Liver (tissue), 9 donors: ENCODE measurements around the gene RNU6-9. TPM values are rescaled to one million over a fixed set of nuclear protein-coding genes. Genes with fewer than 3 reads are reported as not detected.
"Not testable (repeated sequence)": the region's sequence is repeated elsewhere in the genome, so short reads cannot be mapped to it uniquely, and the experiment has no call there.

Experiments
- DNase-seq: peaks from one replicate; pipeline ENCODE4 v3.0.0-alpha.2; 2017; ENCODE audit warnings: low spot score
- H3K27ac ChIP-seq, 2 donors: one replicate each; pipeline ENCODE4 v1.7.0; 2013; ENCODE audit warnings: inconsistent platforms in 2 of 2, low read length in 2 of 2, control low read depth in 1 of 2, low read depth in 1 of 2, mild to moderate bottlenecking in 1 of 2
- H3K27me3 ChIP-seq, 4 donors: one replicate each; pipeline versions ENCODE4 v1.6.1 to v1.7.0; 2013; ENCODE audit warnings: low read length in 3 of 4, inconsistent platforms in 1 of 4, mild to moderate bottlenecking in 1 of 4, moderate library complexity in 1 of 4; ENCODE audit not compliant: control insufficient read depth in 4 of 4, insufficient read depth in 4 of 4
- H3K36me3 ChIP-seq, 4 donors: one replicate each; pipeline versions ENCODE4 v1.6.1 to v1.7.0; 2013; ENCODE audit warnings: low read length in 3 of 4, mild to moderate bottlenecking in 3 of 4, low read depth in 1 of 4, moderate library complexity in 1 of 4; ENCODE audit not compliant: control insufficient read depth in 4 of 4, insufficient read depth in 3 of 4
- H3K4me1 ChIP-seq, 4 donors: one replicate each; pipeline versions ENCODE4 v1.6.1 to v1.7.0; 2013; ENCODE audit warnings: low read length in 3 of 4, mild to moderate bottlenecking in 3 of 4, moderate library complexity in 1 of 4; ENCODE audit not compliant: control insufficient read depth in 4 of 4, insufficient read depth in 4 of 4
- H3K4me3 ChIP-seq, 3 donors: one replicate each; pipeline versions ENCODE4 v1.6.1 to v1.7.0; 2013; ENCODE audit warnings: low read length in 3 of 3, control low read depth in 1 of 3, low read depth in 1 of 3, mild to moderate bottlenecking in 1 of 3
- H3K9ac ChIP-seq, 2 donors: one replicate each; pipeline ENCODE4 v1.7.0; 2013; ENCODE audit warnings: low read length in 2 of 2, mild to moderate bottlenecking in 2 of 2, moderate library complexity in 2 of 2, control low read depth in 1 of 2, low read depth in 1 of 2
- H3K9me3 ChIP-seq, 4 donors: one replicate each; pipeline versions ENCODE4 v1.6.1 to v1.7.0; 2013; ENCODE audit warnings: low read length in 3 of 4; ENCODE audit not compliant: control insufficient read depth in 4 of 4
- FOXA2 ChIP-seq: IDR thresholded peaks from 2 replicates; pipeline ENCODE4 v1.6.1; 2016; ENCODE audit warnings: antibody characterized with exemption
- GABPA ChIP-seq, 2 donors: IDR thresholded peaks in 1 of 2; conservative IDR thresholded peaks in 1 of 2; 2 replicates each; pipeline ENCODE4 v1.6.1; 2016; ENCODE audit warnings: antibody characterized with exemption in 2 of 2, mild to moderate bottlenecking in 1 of 2, moderate library complexity in 1 of 2
- HNF4A ChIP-seq, 2 donors: conservative IDR thresholded peaks; 2 replicates each; pipeline ENCODE4 v1.6.1; 2016; ENCODE audit warnings: antibody characterized with exemption in 2 of 2, mild to moderate bottlenecking in 2 of 2
- SP1 ChIP-seq: IDR thresholded peaks from 2 replicates; pipeline ENCODE4 v1.6.1; 2018; ENCODE audit warnings: antibody characterized with exemption, mild to moderate bottlenecking
- TAF1 ChIP-seq: conservative IDR thresholded peaks from 2 replicates; pipeline ENCODE4 v1.6.1; 2016; ENCODE audit warnings: antibody characterized with exemption, mild to moderate bottlenecking
- YY1 ChIP-seq: IDR thresholded peaks from 2 replicates; pipeline ENCODE4 v1.6.1; 2016; ENCODE audit warnings: antibody characterized with exemption, mild to moderate bottlenecking
- WGBS: extraction: QIAGEN DNeasy Blood & Tissue Kit; methylation state at CpG from one replicate; pipeline ENCODE4 v1.1.7; 2013; 5-methylcytosine and 5-hydroxymethylcytosine counted together
- polyA plus RNA-seq, 2 donors: library from polyadenylated mRNA; stranded (reverse) in 1 of 2; unstranded in 1 of 2; fragments of 200-250 nt in 1 of 2; fragments of >200 nt in 1 of 2; fragmentation: Nextera tagmentation in 1 of 2; extraction: Ambion mirVana in 1 of 2; gene quantifications; one replicate each; pipeline versions ENCODE4 v1.2.1 to v1.2.3, GENCODE V29; 2013 to 2015
- total RNA-seq, 2 donors: library from RNA; depleted of rRNA; stranded (reverse); fragments of >200 nt; gene quantifications; one replicate each; pipeline ENCODE4 v1.2.3, GENCODE V29; 2014
- TF ChIP-seq, protein P1 (sequence below): IDR thresholded peaks from 2 replicates; pipeline ENCODE4 v1.6.1; 2016; ENCODE audit warnings: antibody characterized with exemption
- TF ChIP-seq, protein P2 (sequence below): IDR thresholded peaks from 2 replicates; pipeline ENCODE4 v1.6.1; 2016; ENCODE audit warnings: antibody characterized with exemption
- donor health status: healthy.
- donor health status: healthy.
- donor health status: healthy.
- donor health status: healthy.
- donor health status: healthy.

RNU6-9 gene
- total and polyA plus RNA-seq, 4 donors, result not detected

- no peak for DNase-seq
- WGBS, result 40% methylated on average over 65 of the region's 70 CpGs
- no peaks in the 10 kb centered on the region for H3K36me3 ChIP-seq
- peaks cover 3 to 9% (median 4%) of the 10 kb centered on the region in 4 donors for H3K4me1 ChIP-seq
- peaks cover 0 to 5% (median 1%) of the 10 kb centered on the region in 4 donors for H3K27me3 ChIP-seq
- H3K9me3 ChIP-seq, result no peaks in the 10 kb centered on the region
- peak overlapping the region in 1 of 3 donors; percentile 9 for H3K4me3 ChIP-seq
- no peak for TF ChIP-seq SP1
- no peak overlapping the region for H3K9ac ChIP-seq
- no peak overlapping the region for H3K27ac ChIP-seq
Measured at GRCh38 chr19:843836-844545, 49.3 kb upstream of the RNU6-9 start.

GRCh38 chr19:844546-844971 lies 48.7 kb upstream of the RNU6-9 start:
- no peaks in the 10 kb centered on the region for H3K36me3 ChIP-seq
- peaks cover 0 to 9% (median 3%) of the 10 kb centered on the region in 4 donors for H3K4me1 ChIP-seq
- H3K9me3 ChIP-seq, result no peaks in the 10 kb centered on the region
- TF ChIP-seq GABPA (IDR thresholded peaks at IDR 0.05 in 1 of 2, conservative IDR thresholded peaks at IDR 0.05 in 1 of 2) (no peak), HNF4A (conservative IDR thresholded peaks at IDR 0.05) (no peak)
- no peak overlapping the region for H3K4me3 ChIP-seq
- no peak overlapping the region for H3K27ac ChIP-seq
- H3K9ac ChIP-seq, result no peak overlapping the region
- no peak for DNase-seq
- peaks cover 0 to 5% (median 1%) of the 10 kb centered on the region in 4 donors for H3K27me3 ChIP-seq
- WGBS, result 54% methylated on average over 11 of the region's 11 CpGs

- DNase-seq, result no peak
- H3K27me3 ChIP-seq, result peaks cover 0 to 5% (median 1%) of the 10 kb centered on the region in 4 donors
- H3K27ac ChIP-seq, result no peak overlapping the region
- no peak overlapping the region for H3K4me3 ChIP-seq
- no peak overlapping the region for H3K9ac ChIP-seq
- H3K36me3 ChIP-seq, result no peaks in the 10 kb centered on the region
- no peak for TF ChIP-seq FOXA2
- 71% methylated on average over 37 of the region's 37 CpGs for WGBS
- H3K9me3 ChIP-seq, result no peaks in the 10 kb centered on the region
- H3K4me1 ChIP-seq, result peaks cover 5 to 13% (median 8%) of the 10 kb centered on the region in 4 donors
Measured at GRCh38 chr19:845707-846521, 47.4 kb upstream of the RNU6-9 start.

- TF ChIP-seq SP1 (no peak), YY1 (no peak), TAF1 (no peak)
- TF ChIP-seq, protein P1, sequence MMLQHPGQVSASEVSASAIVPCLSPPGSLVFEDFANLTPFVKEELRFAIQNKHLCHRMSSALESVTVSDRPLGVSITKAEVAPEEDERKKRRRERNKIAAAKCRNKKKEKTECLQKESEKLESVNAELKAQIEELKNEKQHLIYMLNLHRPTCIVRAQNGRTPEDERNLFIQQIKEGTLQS, result no peak
- TF ChIP-seq, protein P2, sequence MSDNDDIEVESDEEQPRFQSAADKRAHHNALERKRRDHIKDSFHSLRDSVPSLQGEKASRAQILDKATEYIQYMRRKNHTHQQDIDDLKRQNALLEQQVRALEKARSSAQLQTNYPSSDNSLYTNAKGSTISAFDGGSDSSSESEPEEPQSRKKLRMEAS, result no peak
- Histone ChIP-seq H3K9me3 (no peaks in the 10 kb centered on the region), H3K4me3 (no peak overlapping the region), H3K36me3 (no peaks in the 10 kb centered on the region), H3K27me3 (peaks cover 0 to 5% (median 1%) of the 10 kb centered on the region in 4 donors), H3K4me1 (peaks cover 7 to 15% (median 11%) of the 10 kb centered on the region in 4 donors), H3K9ac (no peak overlapping the region), H3K27ac (no peak overlapping the region)
- WGBS, result 36% methylated on average over 12 of the region's 12 CpGs
- DNase-seq, result no peak
Measured at GRCh38 chr19:848386-848921, 44.8 kb upstream of the RNU6-9 start.

GRCh38 chr19:849195-849594 lies 44.1 kb upstream of the RNU6-9 start:
- not testable (repeated sequence) for H3K36me3 ChIP-seq, H3K9ac ChIP-seq, H3K9me3 ChIP-seq, H3K27ac ChIP-seq, DNase-seq, H3K27me3 ChIP-seq, H3K4me3 ChIP-seq
- peaks cover 5 to 12% (median 8%) of the 10 kb centered on the region in 4 donors for H3K4me1 ChIP-seq
- 85% methylated on average over 8 of the region's 8 CpGs for WGBS
